Caco-2 (cell line): Measurements from ENCODE around the gene FBXO8. TPM values are rescaled to one million over a fixed set of nuclear protein-coding genes. Genes with fewer than 3 reads are reported as not detected.

ENCODE experiments used
- BruUV-seq: library from RNA; stranded (reverse); fragments of 400-500 nt; replicated peaks from 2 replicates; lab custom pipeline; 2021; lab: Mats Ljungman, UMichigan
- CTCF ChIA-PET: fragments of 300-600 bp; sonication (Branson Sonifier 250); formaldehyde crosslinking; loops from one replicate; lab custom pipeline; 2022; ENCODE audit warnings: antibody characterized with exemption; lab: Charles Lee
- POLR2A ChIA-PET: fragments of 300-600 bp; sonication (Branson Sonifier 250); formaldehyde crosslinking; loops from one replicate; lab custom pipeline; 2022; ENCODE audit warnings: antibody characterized with exemption; lab: Charles Lee
- DNase-seq, 2 experiments: peaks; one replicate each; pipeline versions ENCODE4 v3.0.0 to v3.0.0-alpha.2; 2020 to 2022
- H3K27me3 ChIP-seq: replicated peaks from 2 replicates; pipeline ENCODE4 v1.6.0; 2011; ENCODE audit warnings: low read length; ENCODE audit not compliant: control insufficient read depth, insufficient read depth
- H3K36me3 ChIP-seq: 2 replicates; pipeline ENCODE4 v1.5.1; 2011; ENCODE audit warnings: low read length; ENCODE audit not compliant: control insufficient read depth, insufficient read depth
- H3K4me1 ChIP-seq: fragments of 250-450 bp; sonication (Bioruptor Pico); 2 replicates; pipeline ENCODE4 v1.5.1; 2020; ENCODE audit warnings: mild to moderate bottlenecking
- H3K4me3 ChIP-seq: 2 replicates; pipeline ENCODE4 v1.5.1; 2011; ENCODE audit warnings: low read depth, mild to moderate bottlenecking, control low read depth, low read length
- H3K9me3 ChIP-seq: fragments of 250-450 bp; sonication (Bioruptor Pico); 2 replicates; pipeline ENCODE4 v1.5.1; 2020; ENCODE audit warnings: mild to moderate bottlenecking, moderate library complexity
- H3K27ac Mint-ChIP-seq: one replicate; pipeline ENCODE4 v1.8.0; 2022; ENCODE audit warnings: mixed read lengths; ENCODE audit not compliant: unreplicated experiment
- H3K27me3 Mint-ChIP-seq: one replicate; pipeline ENCODE4 v1.8.0; 2022; ENCODE audit warnings: mixed read lengths; ENCODE audit not compliant: insufficient read depth, unreplicated experiment
- H3K36me3 Mint-ChIP-seq: one replicate; pipeline ENCODE4 v1.8.0; 2022; ENCODE audit warnings: mild to moderate bottlenecking, mixed read lengths; ENCODE audit not compliant: insufficient read depth, unreplicated experiment
- H3K4me1 Mint-ChIP-seq: one replicate; pipeline ENCODE4 v1.8.0; 2022; ENCODE audit warnings: low read depth, mixed read lengths; ENCODE audit not compliant: unreplicated experiment
- H3K4me3 Mint-ChIP-seq: one replicate; pipeline ENCODE4 v1.8.0; 2022; ENCODE audit warnings: mild to moderate bottlenecking, moderate library complexity, mixed read lengths; ENCODE audit not compliant: unreplicated experiment
- H3K9me3 Mint-ChIP-seq: one replicate; pipeline ENCODE4 v1.8.0; 2022; ENCODE audit warnings: mixed read lengths; ENCODE audit not compliant: unreplicated experiment
- CTCF ChIP-seq, 2 experiments: fragments of 200-600 bp in 1 of 2; IDR thresholded peaks; 1 replicate in 1 of 2; 2 replicates in 1 of 2; pipeline versions ENCODE4 v1.5.1 to v1.8.0; 2011 to 2022; ENCODE audit warnings: antibody characterized with exemption in 1 of 2, control low read depth in 1 of 2, inconsistent platforms in 1 of 2, low read depth in 1 of 2, low read length in 1 of 2, mild to moderate bottlenecking in 1 of 2, moderate library complexity in 1 of 2; ENCODE audit not compliant: insufficient read depth in 1 of 2, severe bottlenecking in 1 of 2, unreplicated experiment in 1 of 2
- intact Hi-C: fragments of 100-400 bp; cut with micrococcal nuclease; formaldehyde crosslinking; loops from one replicate; pipeline ENCODE4 v1.10.0; 2022; ENCODE audit not compliant: unreplicated experiment
- total RNA-seq: library from RNA; stranded (reverse); gene quantifications from 2 replicates; pipeline ENCODE4 v1.2.3, GENCODE V29; 2022

The FBXO8 gene
- total RNA-seq, 1 experiment from 2014 or later: 15.0 TPM

DNA sequence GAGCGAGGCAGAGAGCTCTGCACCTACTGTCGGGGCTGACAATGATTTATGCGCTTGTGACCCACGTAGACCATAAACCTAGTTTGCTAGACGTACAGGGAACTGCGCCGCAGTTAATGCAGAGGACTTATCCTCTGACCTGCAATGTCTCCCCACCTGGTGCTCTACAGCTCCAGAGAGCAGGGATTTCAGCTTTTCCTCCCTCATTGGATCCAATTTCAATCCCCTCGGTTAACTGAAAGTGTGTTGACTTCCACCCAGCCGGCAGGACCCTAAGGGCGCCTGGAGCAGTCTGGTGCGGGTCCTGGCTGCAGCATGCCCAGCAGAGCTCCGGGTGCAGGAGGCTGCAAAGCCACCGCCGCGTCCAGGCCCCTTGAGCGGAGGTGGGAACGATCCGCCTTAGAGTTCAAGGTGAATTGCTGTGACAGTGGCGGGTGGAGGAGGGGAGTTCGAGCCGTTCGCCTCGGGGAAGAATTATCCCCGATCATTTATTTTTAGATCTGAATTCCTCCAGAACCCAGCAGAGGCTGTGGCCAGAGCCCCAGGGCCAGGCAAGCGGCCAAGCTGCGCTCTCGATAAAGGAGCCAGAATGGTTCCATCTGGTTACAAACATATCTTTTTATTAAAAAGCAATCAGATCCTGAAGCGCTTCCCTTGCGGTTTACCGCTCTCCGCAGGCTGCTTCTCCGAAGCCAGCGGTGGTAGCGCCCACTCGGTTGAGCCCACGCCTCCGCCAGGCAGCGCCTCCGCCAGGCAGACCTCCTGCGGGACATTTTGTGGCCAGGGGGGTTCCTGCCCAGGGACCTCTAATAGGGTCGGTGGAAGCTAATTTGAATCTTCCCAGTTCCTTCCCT is 66.0 kb downstream of the FBXO8 start:
- Mint-ChIP-seq H3K36me3 (no peaks in the 10 kb centered on the region), H3K9me3 (no peaks in the 10 kb centered on the region), H3K27me3 (no peaks in the 10 kb centered on the region), H3K27ac (no peak overlapping the region), H3K4me3 (no peak overlapping the region), H3K4me1 (no peaks in the 10 kb centered on the region)
- Histone ChIP-seq H3K27me3 (no peaks in the 10 kb centered on the region), H3K4me1 (no peaks in the 10 kb centered on the region), H3K9me3 (no peaks in the 10 kb centered on the region), H3K36me3 (no peaks in the 10 kb centered on the region), H3K4me3 (no peak overlapping the region)
- ChIA-PET CTCF (no interaction called here), POLR2A (no interaction called here)
- no peak for DNase-seq
- intact Hi-C loops: no loop called here
- BruUV-seq: no TSS peak
- TF ChIP-seq CTCF (IDR thresholded peaks at IDR 0.05; ENCODE audit: insufficient read depth in 1 of 2, low read depth in 1 of 2, low read length in 1 of 2, severe bottlenecking in 1 of 2, unreplicated experiment in 1 of 2): no peak

DNA sequence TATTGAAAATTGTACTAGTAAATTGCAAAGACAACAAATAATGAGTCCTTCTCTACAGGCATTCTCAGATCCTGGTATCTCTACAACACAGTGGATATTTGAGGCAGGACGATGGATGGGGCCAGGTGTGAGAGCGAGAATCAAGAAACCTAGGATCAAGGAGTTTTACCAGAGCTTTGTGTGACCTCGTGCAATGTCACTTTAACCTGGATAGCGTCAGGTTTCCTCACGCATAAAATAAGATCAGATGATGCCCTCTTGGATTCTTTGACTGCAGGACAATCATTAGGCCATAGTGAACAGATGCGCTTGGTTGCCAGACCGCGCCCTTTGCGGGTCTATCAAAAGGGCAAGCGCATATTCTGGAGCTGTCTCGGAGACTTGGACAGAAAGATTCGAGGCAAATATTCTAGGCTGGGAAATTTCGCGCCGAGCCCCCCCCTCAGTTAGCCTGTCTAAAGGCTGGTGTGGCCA is 66.6 kb downstream of the FBXO8 start:
- Histone ChIP-seq H3K9me3 (no peaks in the 10 kb centered on the region), H3K36me3 (no peaks in the 10 kb centered on the region), H3K4me3 (no peak overlapping the region), H3K4me1 (no peaks in the 10 kb centered on the region), H3K27me3 (no peaks in the 10 kb centered on the region)
- Mint-ChIP-seq H3K9me3 (no peaks in the 10 kb centered on the region), H3K4me3 (no peak overlapping the region), H3K36me3 (no peaks in the 10 kb centered on the region), H3K27ac (no peak overlapping the region), H3K4me1 (no peaks in the 10 kb centered on the region), H3K27me3 (no peaks in the 10 kb centered on the region)
- no TSS peak for BruUV-seq
- intact Hi-C loops: no loop called here
- no peak for DNase-seq
- CTCF ChIA-PET: no interaction called here
- POLR2A ChIA-PET: no interaction called here
- TF ChIP-seq CTCF (IDR thresholded peaks at IDR 0.05; ENCODE audit: insufficient read depth in 1 of 2, low read depth in 1 of 2, low read length in 1 of 2, severe bottlenecking in 1 of 2, unreplicated experiment in 1 of 2): no peak

DNA sequence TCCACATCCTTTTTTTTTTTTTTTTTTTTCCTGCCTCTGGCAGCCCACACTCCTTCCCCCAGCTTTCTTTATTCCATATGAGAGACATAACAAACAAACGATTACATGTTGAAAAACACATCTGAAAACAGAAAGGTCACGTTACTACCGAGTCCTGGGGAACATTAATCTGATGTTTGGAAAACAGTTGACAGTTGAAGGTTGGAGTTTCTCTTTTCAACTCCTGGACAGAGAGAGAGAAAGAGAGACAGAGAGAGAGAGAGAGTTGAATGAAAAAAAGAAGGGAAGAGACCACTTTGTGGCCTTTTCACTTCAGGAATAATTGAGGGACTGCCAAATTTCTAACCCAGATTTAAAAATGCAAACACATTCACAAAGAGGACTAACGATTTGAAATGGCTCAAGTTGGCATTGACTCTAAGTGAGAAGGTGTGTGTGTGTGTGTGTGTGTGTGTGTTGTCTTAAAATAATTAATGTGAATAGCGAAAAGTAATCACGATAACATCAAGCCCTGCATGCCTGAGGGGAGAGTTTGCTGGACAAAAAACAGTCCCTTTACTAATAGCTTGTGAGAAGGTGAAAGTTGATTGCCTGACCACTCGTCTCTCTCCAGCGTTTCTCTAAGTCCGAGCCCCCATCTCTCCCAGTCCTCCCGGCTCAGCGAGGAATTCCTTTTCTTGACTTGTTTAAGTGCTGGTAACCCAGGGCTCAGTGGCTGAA is 67.3 kb downstream of the FBXO8 start:
- no peaks in the 10 kb centered on the region for H3K27me3 ChIP-seq
- no peaks in the 10 kb centered on the region for H3K9me3 Mint-ChIP-seq
- no peaks in the 10 kb centered on the region for H3K4me1 ChIP-seq
- no peaks in the 10 kb centered on the region for H3K9me3 ChIP-seq
- ChIA-PET POLR2A (no interaction called here), CTCF (no interaction called here)
- intact Hi-C loops: no loop called here
- BruUV-seq: no TSS peak
- H3K4me3 ChIP-seq: no peak overlapping the region
- no peak for TF ChIP-seq CTCF (IDR thresholded peaks at IDR 0.05; ENCODE audit: insufficient read depth in 1 of 2, low read depth in 1 of 2, low read length in 1 of 2, severe bottlenecking in 1 of 2, unreplicated experiment in 1 of 2)
- no peak overlapping the region for H3K4me3 Mint-ChIP-seq
- H3K4me1 Mint-ChIP-seq: no peaks in the 10 kb centered on the region
- H3K36me3 ChIP-seq: no peaks in the 10 kb centered on the region
- no peak overlapping the region for H3K27ac Mint-ChIP-seq
- H3K36me3 Mint-ChIP-seq: no peaks in the 10 kb centered on the region
- DNase-seq: no peak
- H3K27me3 Mint-ChIP-seq: no peaks in the 10 kb centered on the region
